Epithelial cell of proximal tubule (primary cell): ENCODE data around the gene ABHD1. TPM values are rescaled to one million over a fixed set of nuclear protein-coding genes. Genes with fewer than 3 reads are reported as not detected.

ENCODE experiments used
- DNase-seq: peaks from one replicate; pipeline ENCODE4 v3.0.0-alpha.2; 2011; ENCODE audit warnings: low read depth
- H3K4me3 ChIP-seq: 2 replicates; pipeline ENCODE4 v1.5.1; 2011; ENCODE audit warnings: low read depth, mild to moderate bottlenecking, low read length
- total RNA-seq: library from RNA; depleted of rRNA; stranded (reverse); fragments of >200 nt; gene quantifications from 2 replicates; pipeline ENCODE4 v1.2.3, GENCODE V29; 2015
- TF ChIP-seq, protein P1 (sequence below): conservative IDR thresholded peaks from 2 replicates; pipeline ENCODE4 v1.5.1; 2012; ENCODE audit warnings: low read depth, mild to moderate bottlenecking, low read length

ABHD1 gene
- total RNA-seq, 1 donor from 2014 or later: not detected

DNA sequence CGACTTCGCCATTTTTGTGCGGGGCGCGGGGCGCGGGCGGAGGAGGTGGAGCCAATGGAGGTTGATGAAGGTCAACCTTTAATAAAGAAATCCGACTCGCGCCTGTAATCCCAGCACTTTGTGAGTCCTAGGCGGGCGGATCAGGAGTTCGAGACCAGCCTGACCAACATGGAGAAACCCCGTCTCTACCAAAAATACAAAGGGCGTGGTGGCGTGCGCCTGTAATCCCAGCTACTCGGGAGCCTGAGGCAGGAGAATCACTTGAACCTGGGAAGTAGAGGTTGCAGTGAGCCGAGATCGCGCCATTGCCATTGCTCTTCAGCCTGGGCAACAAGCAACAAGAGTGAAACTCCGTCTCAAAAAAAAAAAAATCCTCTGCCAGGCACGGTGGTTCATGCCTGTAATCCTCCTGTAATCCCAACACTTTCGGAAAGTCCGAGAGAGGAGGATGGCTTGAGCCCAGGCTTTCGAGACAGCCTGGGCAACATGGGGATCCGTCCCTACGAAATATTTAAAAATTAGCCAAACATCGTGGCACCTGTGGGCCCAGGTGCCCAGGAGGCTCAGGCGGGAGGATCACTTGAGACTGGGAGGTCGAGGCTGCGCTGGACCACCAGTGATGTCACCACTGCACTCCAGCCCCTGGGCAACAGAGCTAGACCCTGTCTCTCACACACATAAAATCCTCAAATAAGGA lies 11.3 kb downstream of the ABHD1 start:
- H3K4me3 ChIP-seq: peak overlapping the region; percentile 75
- TF ChIP-seq, protein P1, sequence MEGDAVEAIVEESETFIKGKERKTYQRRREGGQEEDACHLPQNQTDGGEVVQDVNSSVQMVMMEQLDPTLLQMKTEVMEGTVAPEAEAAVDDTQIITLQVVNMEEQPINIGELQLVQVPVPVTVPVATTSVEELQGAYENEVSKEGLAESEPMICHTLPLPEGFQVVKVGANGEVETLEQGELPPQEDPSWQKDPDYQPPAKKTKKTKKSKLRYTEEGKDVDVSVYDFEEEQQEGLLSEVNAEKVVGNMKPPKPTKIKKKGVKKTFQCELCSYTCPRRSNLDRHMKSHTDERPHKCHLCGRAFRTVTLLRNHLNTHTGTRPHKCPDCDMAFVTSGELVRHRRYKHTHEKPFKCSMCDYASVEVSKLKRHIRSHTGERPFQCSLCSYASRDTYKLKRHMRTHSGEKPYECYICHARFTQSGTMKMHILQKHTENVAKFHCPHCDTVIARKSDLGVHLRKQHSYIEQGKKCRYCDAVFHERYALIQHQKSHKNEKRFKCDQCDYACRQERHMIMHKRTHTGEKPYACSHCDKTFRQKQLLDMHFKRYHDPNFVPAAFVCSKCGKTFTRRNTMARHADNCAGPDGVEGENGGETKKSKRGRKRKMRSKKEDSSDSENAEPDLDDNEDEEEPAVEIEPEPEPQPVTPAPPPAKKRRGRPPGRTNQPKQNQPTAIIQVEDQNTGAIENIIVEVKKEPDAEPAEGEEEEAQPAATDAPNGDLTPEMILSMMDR: no peak
- no peak for DNase-seq

DNA sequence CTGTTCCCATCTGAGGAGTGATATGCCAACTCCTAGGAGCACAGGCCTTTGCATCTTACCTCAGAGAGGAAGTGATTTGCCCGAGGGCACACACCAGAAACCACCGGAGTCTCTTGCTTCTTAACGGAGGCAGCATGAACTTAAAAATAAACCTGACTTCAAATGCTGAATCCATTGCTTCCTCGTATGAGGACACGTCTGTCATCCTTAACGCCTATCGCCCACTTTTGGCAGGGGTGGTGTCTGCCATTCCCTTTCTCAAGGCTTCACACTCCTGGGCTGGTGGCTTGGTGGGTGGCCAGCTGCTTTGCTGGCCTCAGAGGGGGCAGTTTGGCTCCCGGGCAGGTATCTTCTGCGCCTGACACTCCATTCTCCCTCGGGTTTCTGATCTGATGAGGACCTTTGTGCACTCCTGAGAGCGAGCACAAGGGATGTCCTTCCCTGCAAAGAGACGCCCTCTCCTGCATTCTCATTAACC lies 11.9 kb downstream of the ABHD1 start:
- no peak for DNase-seq
- no peak overlapping the region for H3K4me3 ChIP-seq
- TF ChIP-seq, protein P1: no peak

DNA sequence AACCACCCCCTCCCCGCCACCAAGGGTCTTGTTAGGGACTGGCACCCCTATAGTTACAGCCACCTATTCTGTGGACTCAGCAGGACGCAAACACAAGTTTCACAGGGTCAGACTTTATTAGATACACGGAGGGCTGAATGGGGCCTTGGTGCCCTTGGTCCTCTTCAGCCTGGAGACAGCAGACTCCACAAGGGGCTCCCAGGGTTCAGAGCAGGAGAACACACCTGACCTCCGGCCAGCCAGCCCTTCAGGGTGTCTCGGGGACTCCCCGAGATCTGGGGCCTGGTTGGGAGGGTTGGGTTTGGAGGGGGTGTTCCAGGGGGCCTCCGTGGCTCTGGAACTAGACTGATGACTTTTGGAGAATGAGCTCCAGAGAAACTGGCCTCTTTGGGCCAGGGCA lies 13.1 kb downstream of the ABHD1 start:
- TF ChIP-seq, protein P1: no peak
- no peak for DNase-seq
- H3K4me3 ChIP-seq: no peak overlapping the region

GRCh38 chr2:27137322-27137935 lies 13.8 kb downstream of the ABHD1 start:
- TF ChIP-seq, protein P1: no peak
- no peak overlapping the region for H3K4me3 ChIP-seq
- DNase-seq: no peak

DNA sequence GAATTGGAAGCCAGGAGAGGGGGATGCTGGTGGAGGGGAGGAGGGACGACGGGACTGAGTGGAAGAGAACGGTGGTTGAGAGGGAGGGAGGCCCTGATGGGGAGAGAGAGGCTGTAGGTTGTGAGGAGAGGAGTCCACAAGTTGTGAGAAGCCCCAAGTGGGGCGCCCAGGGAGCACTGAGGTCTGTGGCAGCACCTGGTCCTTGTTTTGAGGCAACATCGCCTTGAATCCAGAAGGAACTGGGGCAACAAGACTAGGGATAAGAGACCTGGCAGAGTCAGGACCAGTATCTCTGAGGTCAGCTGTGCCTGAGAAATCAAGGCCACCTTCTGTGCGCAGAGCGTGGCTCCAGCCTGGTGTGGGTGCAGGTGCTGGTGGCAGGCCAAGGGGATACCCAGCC lies 14.5 kb downstream of the ABHD1 start:
- TF ChIP-seq, protein P1: no peak
- H3K4me3 ChIP-seq: no peak overlapping the region
- DNase-seq: no peak

DNA sequence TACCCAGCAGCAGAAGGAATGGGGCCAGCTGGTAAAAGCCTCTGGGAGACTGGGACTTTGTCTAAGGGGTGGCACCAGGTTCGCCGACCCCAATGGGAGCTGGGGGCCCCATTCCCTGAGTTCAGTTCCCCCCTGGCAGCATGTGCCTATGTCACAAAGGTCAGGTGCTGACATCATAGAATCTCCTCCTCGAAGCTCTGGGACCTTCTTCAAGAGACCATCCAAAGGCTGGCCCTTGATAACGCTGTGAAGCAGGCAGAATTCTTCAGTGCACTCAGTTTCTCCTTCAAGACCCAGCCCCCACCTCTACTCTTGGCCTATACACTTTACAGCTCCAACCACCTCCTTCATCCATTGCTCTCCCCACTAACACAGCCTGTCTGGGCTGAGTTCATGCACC lies 15.7 kb downstream of the ABHD1 start, which contains the start of gene PRR30:
PRR30 (minus strand) TSS at position 101 of the 400 bp plus-strand sequence. CDS start 1,081 bp downstream, outside the sequence.
- TF ChIP-seq, protein P1: no peak
- no peak within 1 kb of the TSS for H3K4me3 ChIP-seq
- no peak for DNase-seq
